Upper lobe of left lung (tissue), 4 donors: Measurements from ENCODE around the gene PMIS2.

ENCODE experiments used
- CTCF ChIP-seq, 6 experiments: fragments of 450-650 bp in 4 of 6; fragments of 200-600 bp in 2 of 6; sonication (generic) in 2 of 6; IDR thresholded peaks; one replicate each; pipeline ENCODE4 v1.5.1; 2016 to 2019; ENCODE audit warnings: antibody characterized with exemption in 6 of 6
- POLR2AphosphoS5 ChIP-seq, 2 donors: sonication (generic); formaldehyde crosslinking; IDR thresholded peaks; one replicate each; pipeline ENCODE4 v1.5.1; 2017; ENCODE audit warnings: antibody characterized with exemption in 2 of 2

- TF ChIP-seq CTCF (IDR thresholded peaks at IDR 0.05) (no peak), POLR2AphosphoS5 (IDR thresholded peaks at IDR 0.05) (no peak)
Measured at GRCh38 chr19:35578707-35579106, 7.3 kb upstream of the PMIS2 start.
